Measurements from ENCODE around the gene MYH9.

MYH9 gene

GRCh38 chr22:36385491-36386350, 2.0 kb downstream of the MYH9 start:
- DNase-seq = no peak

GRCh38 chr22:36384766-36385481, 2.8 kb downstream of the MYH9 start:
- DNase-seq = no peak

- no peak for DNase-seq
Measured at GRCh38 chr22:36383110-36383581, 4.6 kb downstream of the MYH9 start.

- no peak for DNase-seq
Measured at GRCh38 chr22:36381513-36382128, 6.1 kb downstream of the MYH9 start.

GRCh38 chr22:36379593-36380361, 8.0 kb downstream of the MYH9 start:
- DNase-seq = no peak

- no peak for DNase-seq
Measured at GRCh38 chr22:36378869-36379217, 8.9 kb downstream of the MYH9 start.

GRCh38 chr22:36378080-36378868, 9.5 kb downstream of the MYH9 start:
- DNase-seq = no peak

- DNase-seq = no peak
Measured at GRCh38 chr22:36377022-36377631, 10.6 kb downstream of the MYH9 start.

- DNase-seq = no peak
Measured at GRCh38 chr22:36376265-36376664, 11.5 kb downstream of the MYH9 start.

- no peak for DNase-seq
Measured at GRCh38 chr22:36375071-36375980, 12.4 kb downstream of the MYH9 start.

GRCh38 chr22:36374603-36375024, 13.2 kb downstream of the MYH9 start:
- no peak for DNase-seq

GRCh38 chr22:36373258-36373579, 14.5 kb downstream of the MYH9 start:
- DNase-seq = no peak

- DNase-seq = no peak
Measured at GRCh38 chr22:36371920-36372319, 15.8 kb downstream of the MYH9 start.

GRCh38 chr22:36369922-36370791, 17.6 kb downstream of the MYH9 start:
- no peak for DNase-seq

GRCh38 chr22:36369004-36369921, 18.5 kb downstream of the MYH9 start:
- DNase-seq = no peak

- no peak for DNase-seq
Measured at GRCh38 chr22:36368359-36368983, 19.3 kb downstream of the MYH9 start.

- DNase-seq = no peak
Measured at GRCh38 chr22:36367479-36367878, 20.3 kb downstream of the MYH9 start.

- DNase-seq = no peak
Measured at GRCh38 chr22:36367066-36367465, 20.7 kb downstream of the MYH9 start.
